K562 (cell line): Measurements from ENCODE around the gene MPHOSPH9. TPM values are rescaled to one million over a fixed set of nuclear protein-coding genes. Genes with fewer than 3 reads are reported as not detected.

Experiments used
- polyA plus RNA-seq, 8 experiments: library from polyadenylated mRNA; depleted of rRNA in 4 of 8; stranded (reverse) in 5 of 8; unstranded in 3 of 8; fragments of >200 nt; fragmentation: Nextera tagmentation in 2 of 8; fragmentation: Illumina TruSeq in 1 of 8; extraction: Ambion mirVana in 2 of 8; extraction: Trizol in 1 of 8; gene quantifications; 2 replicates each; pipeline versions ENCODE4 v1.2.1 to v1.2.3, GENCODE V29; 2011 to 2014; ENCODE audit warnings: inconsistent platforms in 1 of 8, missing spikeins in 1 of 8
- small RNA-seq: library from RNA; depleted of rRNA; stranded (forward); fragments of <200 nt; gene quantifications from one replicate; pipeline ENCODE3, GENCODE V24; 2014
- total RNA-seq, 7 experiments: library from RNA; depleted of rRNA in 6 of 7; stranded (reverse); fragments of >200 nt in 6 of 7; fragmentation: Illumina TruSeq in 2 of 7; extraction: Trizol in 2 of 7; gene quantifications; 2 replicates each; pipeline versions ENCODE4 v1.2.1 to v1.2.3, GENCODE V29; 2011 to 2021; ENCODE audit warnings: low replicate concordance in 1 of 7

MPHOSPH9 gene
- total and polyA plus RNA-seq, 9 of the 15 experiments (the other 6 are each of a cell fraction or from before 2014, with no cell fraction given), result 14.2 to 103 (median 54.5) TPM

Small RNA genes within 50 kb of the gene (small RNA-seq; reads per million reads assigned to genes)
- 0.55 reads per million, percentile 28 among the genes with 10 or more reads in this experiment for gene RNA5SP375

Other genes with a start within 250 kb of the MPHOSPH9 start
- gene PITPNM2, start 82.1 kb downstream of the MPHOSPH9 start, total RNA-seq (2014; rRNA removed), result 2.6 and 3.2 TPM in 2 replicates
- 1.8 and 2.9 TPM in 2 replicates for gene PITPNM2, start 82.1 kb downstream of the MPHOSPH9 start, total RNA-seq (2014; rRNA removed; fragmentation: Illumina TruSeq; extraction: Trizol)
- gene PITPNM2, start 82.1 kb downstream of the MPHOSPH9 start, total RNA-seq (2015; rRNA removed; fragmentation: Illumina TruSeq; extraction: Trizol), result 1.3 and 1.4 TPM in 2 replicates
- gene PITPNM2, start 82.1 kb downstream of the MPHOSPH9 start, total RNA-seq (2021), result 10.4 and 10.8 TPM in 2 replicates
- gene PITPNM2, start 82.1 kb downstream of the MPHOSPH9 start, polyA plus RNA-seq (2011; rRNA removed), result 3.6 and 3.8 TPM in 2 replicates
- 4.0 and 5.0 TPM in 2 replicates for gene PITPNM2, start 82.1 kb downstream of the MPHOSPH9 start, polyA plus RNA-seq (2014; fragmentation: Illumina TruSeq; extraction: Trizol)
- gene PITPNM2, start 82.1 kb downstream of the MPHOSPH9 start, polyA plus RNA-seq (2014; fragmentation: Nextera tagmentation; extraction: Ambion mirVana), result under 1 TPM; 0.03 to 0.14 TPM
- gene PITPNM2, start 82.1 kb downstream of the MPHOSPH9 start, polyA plus RNA-seq (2014; rRNA removed), result 5.1 TPM in 2 replicates
- 23.4 and 26.4 TPM in 2 replicates for gene MTRFR, start 295 bp upstream of the MPHOSPH9 start, total RNA-seq (2014; rRNA removed)
- 32.5 and 34.7 TPM in 2 replicates for gene MTRFR, start 295 bp upstream of the MPHOSPH9 start, total RNA-seq (2014; rRNA removed; fragmentation: Illumina TruSeq; extraction: Trizol)
- 45.5 and 50.9 TPM in 2 replicates for gene MTRFR, start 295 bp upstream of the MPHOSPH9 start, total RNA-seq (2015; rRNA removed; fragmentation: Illumina TruSeq; extraction: Trizol)
- 23.1 and 24.0 TPM in 2 replicates for gene MTRFR, start 295 bp upstream of the MPHOSPH9 start, total RNA-seq (2021)
- gene MTRFR, start 295 bp upstream of the MPHOSPH9 start, polyA plus RNA-seq (2011; rRNA removed), result 15.2 and 16.7 TPM in 2 replicates
- 33.3 and 37.1 TPM in 2 replicates for gene MTRFR, start 295 bp upstream of the MPHOSPH9 start, polyA plus RNA-seq (2014; fragmentation: Illumina TruSeq; extraction: Trizol)
- 10 to 100 TPM; 52.6 to 55.6 TPM for gene MTRFR, start 295 bp upstream of the MPHOSPH9 start, polyA plus RNA-seq (2014; fragmentation: Nextera tagmentation; extraction: Ambion mirVana)
- 29.6 and 32.3 TPM in 2 replicates for gene MTRFR, start 295 bp upstream of the MPHOSPH9 start, polyA plus RNA-seq (2014; rRNA removed)
- 48.8 and 76.0 TPM in 2 replicates for gene CDK2AP1, start 38.7 kb upstream of the MPHOSPH9 start, total RNA-seq (2014; rRNA removed)
- gene CDK2AP1, start 38.7 kb upstream of the MPHOSPH9 start, total RNA-seq (2014; rRNA removed; fragmentation: Illumina TruSeq; extraction: Trizol), result 74.3 and 75.5 TPM in 2 replicates
- 53.4 and 56.5 TPM in 2 replicates for gene CDK2AP1, start 38.7 kb upstream of the MPHOSPH9 start, total RNA-seq (2015; rRNA removed; fragmentation: Illumina TruSeq; extraction: Trizol)
- gene CDK2AP1, start 38.7 kb upstream of the MPHOSPH9 start, total RNA-seq (2021), result 57.9 and 64.7 TPM in 2 replicates
- 75.3 and 130 TPM in 2 replicates for gene CDK2AP1, start 38.7 kb upstream of the MPHOSPH9 start, polyA plus RNA-seq (2011; rRNA removed)
- gene CDK2AP1, start 38.7 kb upstream of the MPHOSPH9 start, polyA plus RNA-seq (2014; fragmentation: Illumina TruSeq; extraction: Trizol), result 86.2 and 99.9 TPM in 2 replicates
- 10 to 100 TPM; 26.0 to 28.2 TPM for gene CDK2AP1, start 38.7 kb upstream of the MPHOSPH9 start, polyA plus RNA-seq (2014; fragmentation: Nextera tagmentation; extraction: Ambion mirVana)
- gene CDK2AP1, start 38.7 kb upstream of the MPHOSPH9 start, polyA plus RNA-seq (2014; rRNA removed), result 59.2 and 83.0 TPM in 2 replicates
- gene SBNO1, start 131.7 kb upstream of the MPHOSPH9 start, total RNA-seq (2014; rRNA removed), result 28.4 and 35.9 TPM in 2 replicates
- gene SBNO1, start 131.7 kb upstream of the MPHOSPH9 start, total RNA-seq (2014; rRNA removed; fragmentation: Illumina TruSeq; extraction: Trizol), result 68.1 and 84.1 TPM in 2 replicates
- gene SBNO1, start 131.7 kb upstream of the MPHOSPH9 start, total RNA-seq (2015; rRNA removed; fragmentation: Illumina TruSeq; extraction: Trizol), result 56.7 and 61.7 TPM in 2 replicates
- 73.7 and 77.1 TPM in 2 replicates for gene SBNO1, start 131.7 kb upstream of the MPHOSPH9 start, total RNA-seq (2021)
- 22.8 and 31.2 TPM in 2 replicates for gene SBNO1, start 131.7 kb upstream of the MPHOSPH9 start, polyA plus RNA-seq (2011; rRNA removed)
- 36.3 and 38.4 TPM in 2 replicates for gene SBNO1, start 131.7 kb upstream of the MPHOSPH9 start, polyA plus RNA-seq (2014; fragmentation: Illumina TruSeq; extraction: Trizol)
- 10 to 100 TPM; 14.9 to 25.6 TPM for gene SBNO1, start 131.7 kb upstream of the MPHOSPH9 start, polyA plus RNA-seq (2014; fragmentation: Nextera tagmentation; extraction: Ambion mirVana)
- gene SBNO1, start 131.7 kb upstream of the MPHOSPH9 start, polyA plus RNA-seq (2014; rRNA removed), result 21.1 and 23.9 TPM in 2 replicates
- gene KMT5A, start 151.0 kb upstream of the MPHOSPH9 start, total RNA-seq (2014; rRNA removed), result 153 and 165 TPM in 2 replicates
- 153 and 195 TPM in 2 replicates for gene KMT5A, start 151.0 kb upstream of the MPHOSPH9 start, total RNA-seq (2014; rRNA removed; fragmentation: Illumina TruSeq; extraction: Trizol)
- gene KMT5A, start 151.0 kb upstream of the MPHOSPH9 start, total RNA-seq (2015; rRNA removed; fragmentation: Illumina TruSeq; extraction: Trizol), result 133 and 136 TPM in 2 replicates
- 157 and 164 TPM in 2 replicates for gene KMT5A, start 151.0 kb upstream of the MPHOSPH9 start, total RNA-seq (2021)
- 77.7 and 87.8 TPM in 2 replicates for gene KMT5A, start 151.0 kb upstream of the MPHOSPH9 start, polyA plus RNA-seq (2011; rRNA removed)
- gene KMT5A, start 151.0 kb upstream of the MPHOSPH9 start, polyA plus RNA-seq (2014; fragmentation: Illumina TruSeq; extraction: Trizol), result 172 and 197 TPM in 2 replicates
- 10 to 100 TPM; 20.7 to 30.1 TPM for gene KMT5A, start 151.0 kb upstream of the MPHOSPH9 start, polyA plus RNA-seq (2014; fragmentation: Nextera tagmentation; extraction: Ambion mirVana)
- 151 and 160 TPM in 2 replicates for gene KMT5A, start 151.0 kb upstream of the MPHOSPH9 start, polyA plus RNA-seq (2014; rRNA removed)
- gene RILPL2, start 203.5 kb upstream of the MPHOSPH9 start, total RNA-seq (2014; rRNA removed), result 5.6 and 6.2 TPM in 2 replicates
- gene RILPL2, start 203.5 kb upstream of the MPHOSPH9 start, total RNA-seq (2014; rRNA removed; fragmentation: Illumina TruSeq; extraction: Trizol), result 2.9 and 3.5 TPM in 2 replicates
- gene RILPL2, start 203.5 kb upstream of the MPHOSPH9 start, total RNA-seq (2015; rRNA removed; fragmentation: Illumina TruSeq; extraction: Trizol), result 4.6 and 5.0 TPM in 2 replicates
- gene RILPL2, start 203.5 kb upstream of the MPHOSPH9 start, total RNA-seq (2021), result 3.8 and 4.8 TPM in 2 replicates
- 3.8 and 4.6 TPM in 2 replicates for gene RILPL2, start 203.5 kb upstream of the MPHOSPH9 start, polyA plus RNA-seq (2011; rRNA removed)
- gene RILPL2, start 203.5 kb upstream of the MPHOSPH9 start, polyA plus RNA-seq (2014; fragmentation: Illumina TruSeq; extraction: Trizol), result 4.3 and 5.5 TPM in 2 replicates
- gene RILPL2, start 203.5 kb upstream of the MPHOSPH9 start, polyA plus RNA-seq (2014; fragmentation: Nextera tagmentation; extraction: Ambion mirVana), result under 1 TPM; 0.61 to 0.73 TPM
- gene RILPL2, start 203.5 kb upstream of the MPHOSPH9 start, polyA plus RNA-seq (2014; rRNA removed), result 5.8 and 5.9 TPM in 2 replicates
- 24.5 and 26.0 TPM in 2 replicates for gene SNRNP35, start 225.0 kb upstream of the MPHOSPH9 start, total RNA-seq (2014; rRNA removed)
- gene SNRNP35, start 225.0 kb upstream of the MPHOSPH9 start, total RNA-seq (2014; rRNA removed; fragmentation: Illumina TruSeq; extraction: Trizol), result 25.5 and 25.8 TPM in 2 replicates
- 28.1 and 31.9 TPM in 2 replicates for gene SNRNP35, start 225.0 kb upstream of the MPHOSPH9 start, total RNA-seq (2015; rRNA removed; fragmentation: Illumina TruSeq; extraction: Trizol)
- 12.8 and 17.7 TPM in 2 replicates for gene SNRNP35, start 225.0 kb upstream of the MPHOSPH9 start, total RNA-seq (2021)
- 17.5 and 21.8 TPM in 2 replicates for gene SNRNP35, start 225.0 kb upstream of the MPHOSPH9 start, polyA plus RNA-seq (2011; rRNA removed)
- 29.1 and 33.7 TPM in 2 replicates for gene SNRNP35, start 225.0 kb upstream of the MPHOSPH9 start, polyA plus RNA-seq (2014; fragmentation: Illumina TruSeq; extraction: Trizol)
- gene SNRNP35, start 225.0 kb upstream of the MPHOSPH9 start, polyA plus RNA-seq (2014; fragmentation: Nextera tagmentation; extraction: Ambion mirVana), result 10 to 100 TPM; 19.5 to 41.0 TPM
- 31.8 and 42.0 TPM in 2 replicates for gene SNRNP35, start 225.0 kb upstream of the MPHOSPH9 start, polyA plus RNA-seq (2014; rRNA removed)